ENCODE results near the gene DCHS2.

GRCh38 chr4:154389148-154389547, 102.5 kb downstream of the DCHS2 start:
- no peak for TF ChIP-seq CTCF (conservative IDR thresholded peaks at IDR 0.05; ENCODE audit: low read length)
- no peak for TF ChIP-seq EZH2phosphoT487 (IDR thresholded peaks at IDR 0.05; ENCODE audit: borderline replicate concordance, low read depth, low read length)

Measured in OCI-LY7 (cell line).